NT2/D1 (cell line): ENCODE results near the gene MFSD11.

ENCODE experiments used
- SUZ12 ChIP-seq: IDR thresholded peaks from 2 replicates; pipeline ENCODE4 v1.6.1; 2011; ENCODE audit not compliant: insufficient read length, insufficient read depth; ENCODE audit errors: extremely low read depth
- YY1 ChIP-seq: IDR thresholded peaks from 2 replicates; pipeline ENCODE4 v1.6.1; 2011; ENCODE audit not compliant: insufficient read length, insufficient read depth
- ZNF274 ChIP-seq: IDR thresholded peaks from 2 replicates; pipeline ENCODE4 v1.6.1; 2011; ENCODE audit warnings: mild to moderate bottlenecking, low read depth, low read length

GRCh38 chr17:76783146-76783545, 45.2 kb downstream of the MFSD11 start:
- TF ChIP-seq SUZ12 (no peak), YY1 (no peak), ZNF274 (no peak)
